ENCODE results near the gene KANSL1.

DNA sequence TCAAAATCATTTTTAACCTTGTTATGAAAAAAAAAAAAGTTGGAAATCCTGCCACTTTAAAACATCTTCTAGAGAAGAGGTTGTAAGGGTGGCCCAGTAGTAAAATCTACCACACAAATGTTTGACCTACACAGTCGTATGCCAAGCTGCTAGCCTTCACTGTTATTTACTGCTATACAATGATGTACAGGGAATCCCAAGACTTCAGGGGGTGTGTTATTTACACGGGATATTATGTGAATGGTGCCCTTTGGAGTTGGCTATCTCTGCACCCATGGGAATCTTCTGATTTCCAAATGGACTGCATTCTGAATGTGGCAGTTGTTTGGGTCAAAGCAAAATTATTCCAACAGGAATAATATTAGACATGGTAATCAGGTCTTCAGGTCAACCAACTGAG is 148.2 kb downstream of the KANSL1 start:
- no peak for TF ChIP-seq EZH2 (IDR thresholded peaks at IDR 0.05; ENCODE audit: insufficient read depth, poor library complexity, severe bottlenecking)
- no peak for TF ChIP-seq EZH2phosphoT487 (IDR thresholded peaks at IDR 0.05; ENCODE audit: insufficient read depth, low read depth)

All from GM23248 (cell line).